RWPE1 (cell line): ENCODE results near the gene PLOD2.
"Not testable (repeated sequence)": the region's sequence is repeated elsewhere in the genome, so short reads cannot be mapped to it uniquely, and the experiment has no call there.

Experiments
- CTCF ChIA-PET: fragments of 350-600 bp; sonication (Branson Sonifier 250); formaldehyde crosslinking; extraction: SDS; loops from one replicate; lab custom pipeline; 2021; lab: Yijun Ruan, JAX
- POLR2A ChIA-PET: fragments of 400-600 bp; formaldehyde crosslinking; extraction: SDS; loops from one replicate; lab custom pipeline; 2020; ENCODE audit warnings: antibody characterized with exemption; ENCODE audit not compliant: low non-redundant PET; lab: Yijun Ruan, JAX
- DNase-seq: peaks from one replicate; pipeline ENCODE4 v3.0.0; 2012; ENCODE audit warnings: low spot score
- H3K27ac ChIP-seq: fragments of 450-650 bp; 2 replicates; pipeline ENCODE4 v1.5.1; 2017
- CTCF ChIP-seq: fragments of 450-650 bp; conservative IDR thresholded peaks from 2 replicates; pipeline ENCODE4 v1.5.1; 2017; ENCODE audit warnings: low read depth, mild to moderate bottlenecking

Gene PLOD2

DNA sequence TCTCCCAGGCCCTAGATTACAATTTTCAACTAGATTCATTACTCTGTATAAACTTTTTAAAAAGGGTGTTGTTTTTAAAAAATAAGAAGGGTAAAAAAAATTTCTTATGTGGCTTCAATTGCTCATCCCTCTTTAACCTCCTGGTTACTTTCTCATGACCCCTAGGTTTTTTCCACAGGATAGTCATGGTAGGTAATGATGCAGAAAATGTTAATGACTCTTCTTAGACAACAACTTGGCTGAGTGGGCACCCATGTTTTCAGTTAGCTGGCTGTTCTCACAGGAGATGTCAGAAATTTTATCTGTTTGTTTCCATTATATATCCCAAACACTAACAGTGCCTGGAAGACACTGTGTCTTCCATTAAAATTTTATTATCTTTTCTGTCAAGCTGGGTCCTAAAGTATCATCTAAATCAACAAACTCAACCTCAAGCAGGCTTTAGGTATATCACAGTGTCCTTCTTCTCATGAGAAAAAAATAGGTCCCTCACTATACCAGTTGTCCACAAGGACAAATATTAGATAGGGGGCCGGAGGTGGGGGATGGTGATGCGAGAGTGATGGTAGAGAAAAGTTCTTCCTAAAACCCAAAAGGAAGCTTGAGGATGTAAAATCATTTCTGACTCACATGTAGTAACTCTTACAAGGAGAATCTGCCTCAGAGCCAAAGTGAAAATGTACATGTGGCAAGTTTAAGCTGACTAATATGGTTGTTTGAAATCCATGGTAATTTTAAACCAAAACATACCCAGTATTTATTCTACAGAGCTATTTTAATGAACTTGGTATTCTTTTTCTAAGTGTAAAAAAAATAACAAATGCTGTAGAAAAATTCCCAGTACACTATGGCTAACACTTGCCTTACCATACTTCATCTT, 43.3 kb downstream of the PLOD2 start:
- ChIA-PET CTCF (interaction anchor here (0.7 kb wide), 1 partner anchor 52 kb away, joined by 3 read pairs; no protein-coding TSS in a partner anchor), POLR2A (no interaction called here)
- TF ChIP-seq CTCF: no peak
- no peak overlapping the region for H3K27ac ChIP-seq
- no peak for DNase-seq

- ChIA-PET POLR2A (no interaction called here), CTCF (no interaction called here)
- no peak overlapping the region for H3K27ac ChIP-seq
- DNase-seq: no peak
- TF ChIP-seq CTCF: no peak
Measured at GRCh38 chr3:146115619-146116018, 45.4 kb downstream of the PLOD2 start.

DNA sequence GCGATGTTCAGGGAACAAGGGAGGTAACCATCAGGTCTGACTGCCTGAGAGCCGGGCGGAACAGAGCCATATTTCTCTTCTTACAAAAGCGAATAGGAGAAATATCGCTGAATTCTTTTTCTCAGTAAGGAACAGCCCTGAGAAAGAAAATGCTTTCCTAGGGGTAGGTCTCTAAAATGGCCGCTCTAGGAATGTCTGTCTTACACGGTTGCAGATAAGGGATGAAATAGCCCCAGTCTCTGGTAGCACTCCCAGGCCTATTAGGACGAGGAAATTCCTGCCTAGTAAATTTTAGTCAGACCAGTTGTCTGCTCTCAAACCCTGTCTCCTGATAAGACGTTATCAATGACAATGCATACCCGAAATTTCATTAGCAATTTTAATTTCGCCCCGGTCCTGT, 47.2 kb downstream of the PLOD2 start:
- CTCF ChIA-PET, POLR2A ChIA-PET, H3K27ac ChIP-seq, DNase-seq: not testable (repeated sequence)

DNA sequence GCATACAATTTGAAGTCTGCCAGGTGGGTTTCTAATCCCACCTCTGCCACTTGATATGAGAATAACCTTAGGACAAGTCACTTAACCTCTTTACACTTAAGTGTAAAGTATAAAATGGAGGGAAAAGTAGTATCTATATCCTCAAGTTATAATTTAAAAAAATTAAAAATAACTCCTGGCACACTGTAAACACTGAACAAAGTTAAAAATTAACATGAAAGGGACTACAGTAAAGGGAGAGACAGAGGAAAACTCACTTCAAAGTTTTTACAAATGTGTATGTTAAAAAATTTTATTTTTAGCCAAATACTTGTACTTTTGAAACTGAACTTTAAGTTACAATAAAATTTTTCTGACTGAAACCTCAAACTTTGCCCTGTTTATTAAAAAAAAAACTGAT, 49.6 kb downstream of the PLOD2 start:
- POLR2A ChIA-PET: no interaction called here
- no peak for TF ChIP-seq CTCF
- DNase-seq: no peak
- CTCF ChIA-PET: no interaction called here
- H3K27ac ChIP-seq: no peak overlapping the region

DNA sequence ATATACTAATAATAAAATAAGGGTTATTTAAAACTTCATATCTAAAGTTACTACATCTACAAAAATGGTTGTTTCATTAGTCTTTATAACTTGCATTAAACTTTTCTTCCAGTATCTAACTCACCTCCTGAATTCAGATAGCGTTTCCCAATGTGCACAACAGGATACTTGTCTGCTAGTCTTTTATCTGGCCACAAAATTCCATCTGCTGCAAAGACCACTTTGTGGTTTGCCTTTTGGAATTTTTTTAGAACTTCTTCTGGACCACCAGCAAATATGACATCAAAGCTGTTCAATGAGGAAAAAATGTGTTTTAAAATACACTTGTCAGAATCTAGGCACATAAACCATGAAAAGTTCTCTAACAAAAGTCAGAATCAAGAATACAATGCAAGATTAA, 50.8 kb downstream of the PLOD2 start:
- ChIA-PET CTCF (no interaction called here), POLR2A (no interaction called here)
- TF ChIP-seq CTCF: no peak
- DNase-seq: no peak
- H3K27ac ChIP-seq: no peak overlapping the region

GRCh38 chr3:146106986-146107385, 54.0 kb downstream of the PLOD2 start:
- CTCF ChIA-PET: no interaction called here
- no peak for DNase-seq
- no peak for TF ChIP-seq CTCF
- POLR2A ChIA-PET: no interaction called here
- H3K27ac ChIP-seq: no peak overlapping the region

- ChIA-PET POLR2A (interaction anchor here (0.7 kb wide), 1 partner anchor 333 kb away, joined by 3 read pairs; no protein-coding TSS in a partner anchor), CTCF (interaction anchor here (1.2 kb wide), 1 partner anchor 436 kb away, joined by 3 read pairs; no protein-coding TSS in a partner anchor)
- H3K27ac ChIP-seq: no peak overlapping the region
- TF ChIP-seq CTCF: no peak
- DNase-seq: no peak
Measured at GRCh38 chr3:146104068-146104467, 56.9 kb downstream of the PLOD2 start.
